ENCODE data around the gene IQCK.

Gene IQCK

DNA sequence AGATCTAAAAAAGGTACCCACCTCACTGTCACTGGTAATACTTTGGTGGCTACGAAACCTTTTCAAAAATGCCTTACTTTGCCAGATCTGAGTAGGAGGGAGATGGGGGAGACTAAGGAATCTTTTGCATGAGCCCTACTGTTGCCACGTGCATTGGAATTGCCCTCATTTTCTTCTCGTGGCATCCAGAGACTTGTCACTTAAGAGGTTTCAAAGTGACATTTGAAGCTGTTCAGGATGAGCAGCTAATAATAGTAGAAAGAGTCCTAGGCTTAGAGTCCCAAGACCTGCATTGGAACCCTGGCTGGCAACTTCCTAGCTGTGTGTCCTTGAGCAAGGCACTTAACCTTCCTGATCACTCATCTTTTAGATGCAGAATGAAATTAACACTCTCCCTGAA is 123.1 kb downstream of the IQCK start:
- DNase-seq, result no peak

DNA sequence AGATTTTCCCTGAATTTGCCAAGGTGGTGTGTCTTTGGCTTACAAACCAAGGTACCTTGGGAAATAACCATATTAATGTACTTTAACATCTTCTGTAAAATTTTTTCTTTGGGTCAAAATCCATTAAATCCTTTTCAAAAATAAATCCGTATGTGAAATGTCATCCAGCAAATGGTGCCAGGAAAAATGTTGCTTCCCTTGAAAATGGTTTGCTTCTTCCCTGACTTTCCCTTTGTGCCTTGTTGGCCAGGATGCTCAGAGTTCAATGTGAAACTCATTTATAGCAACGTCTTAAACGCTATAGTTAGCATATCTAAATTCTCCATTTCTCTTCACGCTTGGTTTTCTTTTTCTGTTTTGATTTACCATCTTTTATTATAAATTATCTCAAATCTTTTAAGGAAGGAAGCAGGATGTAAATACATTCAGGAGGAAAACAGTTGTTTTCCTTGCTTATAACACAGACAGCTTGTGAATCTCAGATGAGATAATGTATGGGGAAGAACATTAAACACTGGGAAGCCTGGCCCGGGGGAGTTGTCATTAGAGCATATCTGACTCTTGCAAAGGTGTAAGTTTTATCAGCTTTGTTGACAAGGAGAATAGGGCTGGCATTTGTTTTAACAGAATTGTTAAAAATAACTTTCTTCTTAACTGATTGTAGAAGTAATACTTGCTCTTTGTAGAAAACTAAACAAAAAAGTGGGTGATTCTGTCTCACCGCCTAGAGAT is 124.5 kb downstream of the IQCK start:
- no peak for DNase-seq

DNA sequence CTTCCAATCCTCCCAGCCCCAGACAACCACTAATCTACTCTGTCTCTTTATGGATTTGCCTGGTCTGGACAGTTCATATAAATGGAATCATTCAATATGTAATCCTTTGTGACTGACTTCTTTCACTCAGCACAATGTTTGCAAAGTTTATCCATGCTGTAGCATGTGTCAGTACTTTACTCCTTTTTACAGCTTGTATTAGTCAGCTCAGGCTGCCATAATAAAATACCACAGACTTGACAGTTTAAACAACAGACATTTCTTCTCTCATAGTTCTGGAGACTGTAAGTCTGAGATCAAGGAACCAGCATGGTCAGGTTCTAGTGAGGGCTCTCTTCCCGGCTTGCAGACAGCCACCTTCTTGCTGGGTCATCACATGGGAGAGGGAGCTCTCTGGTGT is 125.3 kb downstream of the IQCK start:
- no peak for DNase-seq

DNA sequence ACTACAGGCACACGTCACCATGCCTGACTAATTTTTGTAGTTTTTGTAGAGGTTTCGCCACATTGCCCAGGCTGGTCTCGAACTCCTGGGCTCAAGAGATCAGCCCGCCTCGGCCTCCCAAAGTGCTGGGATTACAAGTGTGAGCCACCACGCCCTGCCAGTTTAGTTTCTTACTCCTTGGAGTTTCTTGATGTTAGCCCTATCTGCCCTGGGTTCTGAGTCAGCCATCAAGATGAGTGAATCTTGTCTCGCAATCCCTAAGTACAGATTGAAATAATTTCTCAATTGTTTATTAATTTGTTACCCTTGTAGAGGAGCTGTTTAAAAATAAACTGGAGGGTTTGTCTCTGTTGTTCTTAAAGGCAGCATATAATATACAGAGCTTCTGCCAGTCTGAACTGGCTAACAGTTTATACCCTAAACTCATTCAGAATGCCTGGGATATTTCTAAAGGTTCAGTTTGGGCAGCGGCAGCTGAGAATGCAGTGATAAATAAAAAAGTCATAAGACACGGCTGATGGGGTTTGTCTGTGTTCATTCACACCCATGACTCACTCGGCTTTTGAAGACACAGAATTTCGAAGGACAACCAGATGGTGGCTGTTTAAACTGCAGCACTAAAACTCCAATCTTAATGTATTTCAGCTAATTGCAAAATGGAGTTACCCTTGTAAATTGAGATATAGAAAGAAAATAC is 127.0 kb downstream of the IQCK start:
- DNase-seq, result no peak

DNA sequence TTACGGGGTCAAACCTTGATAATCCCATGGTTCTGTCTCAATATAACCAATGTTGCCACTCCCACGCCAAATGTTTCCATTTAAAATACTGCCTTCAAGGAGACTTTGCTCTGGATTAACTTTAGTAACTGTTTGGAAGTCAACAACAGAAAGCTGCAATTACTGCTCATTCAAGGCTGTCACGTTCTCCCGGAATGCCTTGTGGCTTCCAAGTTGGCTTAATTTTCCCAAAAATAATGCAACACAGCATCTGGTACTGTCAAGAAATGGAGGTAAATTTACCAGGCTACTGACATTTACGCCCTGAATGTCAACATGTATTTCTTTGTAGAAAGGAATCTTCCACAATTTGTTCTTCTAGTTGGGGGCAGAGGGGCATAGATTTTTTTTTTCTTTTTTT is 128.4 kb downstream of the IQCK start:
- DNase-seq, result no peak

DNA sequence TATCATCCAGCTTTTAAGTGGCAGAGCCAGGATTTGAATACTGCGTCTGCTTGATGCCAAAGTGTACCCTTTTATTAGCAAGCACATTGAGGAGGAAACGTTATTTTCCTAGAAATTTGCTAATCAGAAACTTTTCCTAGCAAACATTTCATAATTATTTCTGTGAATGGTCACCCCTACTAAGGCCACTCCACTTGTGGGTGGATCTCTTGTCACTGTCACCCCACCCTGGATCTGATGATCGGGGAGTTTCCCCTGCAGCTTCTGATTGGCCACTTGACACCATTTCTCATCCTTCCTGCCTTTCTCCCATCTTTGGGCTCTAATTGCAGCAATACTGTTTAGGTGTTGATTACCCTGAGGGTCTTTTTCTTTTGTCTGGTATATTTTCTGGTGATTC is 130.7 kb downstream of the IQCK start:
- DNase-seq, result no peak

DNA sequence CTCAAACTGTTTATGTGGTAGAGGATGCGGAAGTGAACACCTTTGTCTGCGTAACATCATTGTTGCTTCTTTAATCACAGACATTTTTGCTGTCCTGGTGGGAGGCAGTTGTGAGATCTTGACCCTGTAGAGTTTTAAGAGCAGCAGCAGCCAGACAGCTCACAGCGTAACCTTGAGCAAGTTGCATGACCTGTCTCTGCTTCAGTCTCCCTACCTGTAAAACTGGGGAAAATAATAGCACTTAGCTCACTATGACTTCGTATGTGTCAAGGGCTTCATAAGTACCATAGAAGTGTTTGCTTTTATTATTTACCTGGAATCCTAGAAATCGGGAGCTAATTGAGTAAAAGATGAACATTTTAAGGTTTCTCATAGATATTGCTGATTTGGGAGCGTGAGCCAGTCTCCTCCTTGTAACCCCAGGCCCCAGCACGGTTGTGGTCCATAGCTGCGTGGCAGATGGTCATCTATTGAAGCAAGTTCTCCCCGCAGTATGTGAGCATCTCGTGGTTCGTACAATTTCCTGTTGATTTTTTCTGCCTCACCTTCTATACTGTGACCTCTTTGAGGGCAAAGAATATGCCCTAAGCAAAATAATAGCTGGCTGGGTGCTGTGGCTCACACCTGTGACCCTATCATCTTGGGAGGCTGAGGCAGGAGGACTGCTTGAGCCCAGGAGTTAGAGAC is 132.2 kb downstream of the IQCK start:
- DNase-seq, result no peak

DNA sequence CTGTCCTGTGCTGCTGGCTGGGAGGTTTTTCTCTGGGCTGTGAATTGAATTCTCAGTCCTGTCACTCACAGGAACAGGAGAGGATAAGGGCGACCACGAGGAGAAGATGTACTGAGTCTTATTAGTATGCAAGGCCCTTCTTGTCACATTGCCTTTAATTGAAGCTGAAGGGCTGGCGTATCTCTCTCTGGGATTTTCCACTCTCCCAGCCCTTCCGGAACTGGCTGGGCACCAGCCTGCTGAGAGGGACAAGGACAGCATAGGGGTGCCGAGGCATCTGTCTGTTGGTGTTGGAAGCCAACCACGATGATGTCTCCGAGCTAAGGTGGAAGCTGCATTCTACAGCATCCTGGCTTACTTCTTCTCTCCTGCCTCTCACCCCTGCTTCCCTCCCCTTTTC is 133.4 kb downstream of the IQCK start:
- no peak for DNase-seq

DNA sequence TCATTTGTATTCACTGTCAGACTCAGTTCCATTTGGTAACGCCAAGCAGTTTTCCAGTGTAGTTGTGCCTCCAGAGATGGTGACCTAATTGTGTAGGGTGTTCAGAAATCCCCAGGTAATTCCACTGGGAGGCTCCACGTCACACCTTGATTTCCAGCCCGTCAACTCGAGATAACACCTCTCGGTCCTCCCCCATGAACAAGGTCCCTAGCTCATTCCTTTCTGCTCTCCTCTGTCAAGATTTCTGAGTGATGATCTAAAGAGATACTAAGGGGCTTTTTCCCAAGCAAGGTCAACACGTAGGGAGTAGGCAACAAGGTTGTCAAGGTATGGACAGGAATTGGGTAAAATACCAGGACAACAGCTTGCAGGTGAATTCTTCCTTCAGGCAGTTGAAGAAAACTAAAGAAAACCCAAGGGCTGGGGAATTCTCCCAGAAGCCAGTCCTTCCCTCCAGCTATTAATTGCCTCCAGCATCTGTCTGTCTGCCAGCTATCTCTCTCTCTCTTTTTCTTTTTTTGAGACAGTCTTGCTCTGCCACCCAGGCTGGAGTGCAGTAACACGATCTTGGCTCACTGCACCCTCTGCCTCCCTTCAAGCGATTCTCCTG is 135.2 kb downstream of the IQCK start:
- no peak for DNase-seq

DNA sequence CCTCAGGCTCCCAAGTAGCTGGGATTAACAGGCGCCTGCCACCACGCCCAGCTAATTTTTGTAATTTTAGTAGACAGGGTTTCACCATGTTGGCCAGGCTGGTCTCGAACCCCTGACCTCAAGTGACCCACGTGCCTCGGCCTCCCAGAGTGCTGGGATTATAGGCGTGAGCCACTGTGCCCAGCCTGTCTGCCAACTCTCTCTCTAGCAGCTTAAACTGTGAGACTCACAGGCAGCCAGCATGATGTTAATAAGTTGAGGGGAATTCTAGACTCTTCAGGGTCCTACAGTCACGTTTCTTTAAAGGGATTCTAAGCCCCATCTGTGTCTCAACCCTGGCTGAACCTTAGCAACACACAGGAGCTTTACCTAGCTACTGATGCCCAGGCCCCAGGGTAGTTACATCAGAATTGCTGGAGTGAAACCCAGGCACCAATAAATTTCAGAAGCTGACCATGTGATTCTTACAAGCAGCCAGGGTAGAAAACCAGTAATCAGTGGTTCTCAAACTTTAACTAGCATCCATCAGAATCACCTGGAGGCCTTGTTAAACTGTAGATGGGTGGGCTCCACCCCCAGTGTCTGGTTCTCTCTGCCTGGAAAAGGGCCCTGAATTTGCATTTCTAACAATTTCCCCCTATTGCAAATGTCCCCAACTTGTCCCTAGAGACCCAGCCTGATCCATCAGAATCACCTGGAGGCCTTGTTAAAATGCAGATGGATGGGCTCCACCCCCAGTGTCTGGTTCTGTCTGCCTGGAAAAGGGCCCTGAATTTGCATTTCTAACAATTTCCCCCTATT is 135.9 kb downstream of the IQCK start:
- DNase-seq, result no peak

DNA sequence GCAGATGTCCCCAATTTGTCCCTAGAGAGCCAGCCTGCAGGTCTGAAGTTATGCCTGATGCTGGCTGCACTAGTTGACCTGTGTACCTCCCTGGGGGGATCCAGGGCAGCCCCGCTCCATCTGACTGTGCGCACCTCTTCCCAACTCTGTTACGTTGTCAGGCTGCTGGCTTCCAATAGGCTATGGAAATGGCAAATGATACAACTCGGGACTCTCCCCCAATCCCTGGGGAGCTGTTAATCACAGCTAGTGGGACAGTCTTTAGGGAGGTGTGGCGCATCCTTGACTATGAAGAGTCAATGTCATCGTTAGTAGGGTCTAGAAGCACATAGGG is 136.4 kb downstream of the IQCK start:
- DNase-seq, result no peak

DNA sequence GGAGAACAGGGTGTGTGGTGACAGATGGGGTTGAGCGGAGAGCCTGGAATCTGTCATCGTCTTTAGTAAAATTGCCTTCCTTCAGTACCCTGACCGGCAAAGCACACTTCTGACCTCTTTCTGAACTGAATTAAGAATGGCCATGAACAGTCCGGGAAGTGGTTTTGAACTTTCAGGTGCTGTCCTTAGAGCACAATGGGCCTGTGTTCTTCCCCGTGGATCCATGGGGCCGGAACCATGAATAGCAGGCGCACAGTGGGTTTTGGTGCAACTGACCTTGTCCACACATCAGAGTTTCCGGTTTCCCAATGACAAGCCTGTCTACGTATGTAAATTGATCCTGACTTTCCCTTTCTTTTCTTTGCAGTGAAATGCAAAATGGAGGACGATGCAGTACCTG is 138.0 kb downstream of the IQCK start:
- DNase-seq, result no peak

DNA sequence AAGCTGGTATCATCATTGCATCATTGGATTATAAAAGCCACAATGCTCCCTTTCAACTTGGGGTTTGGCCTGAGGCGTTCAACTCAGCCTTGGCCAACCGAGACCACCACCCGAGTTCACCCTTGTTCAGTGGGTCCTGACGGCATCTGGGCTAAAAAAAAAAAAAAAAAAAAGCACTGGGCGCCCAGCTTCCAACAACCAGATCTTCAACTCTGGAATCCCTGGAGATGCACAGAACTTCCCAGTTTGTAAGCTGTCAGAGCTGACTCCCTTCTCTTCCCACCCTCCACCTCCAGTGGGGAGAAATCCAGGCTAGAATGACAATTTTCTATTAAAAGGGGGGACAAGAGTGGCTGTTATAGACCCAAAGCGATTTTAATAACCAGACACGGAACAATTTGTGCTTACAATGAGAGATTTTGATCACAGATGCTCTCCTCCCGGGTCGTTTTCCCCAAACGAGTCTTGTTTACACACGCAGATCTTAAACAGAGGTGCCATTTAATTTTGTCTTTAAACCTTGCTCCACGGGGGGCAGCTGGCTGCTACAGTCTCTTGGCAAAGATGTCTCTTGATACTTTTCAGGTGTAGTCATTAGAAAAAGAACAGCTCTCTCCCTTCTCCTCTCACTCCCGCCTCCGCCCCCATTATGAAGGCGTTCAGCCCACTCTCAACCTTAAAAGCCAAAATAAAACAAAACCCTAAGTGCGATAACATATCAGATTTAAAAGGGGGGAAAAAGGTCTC is 139.7 kb downstream of the IQCK start:
- no peak for DNase-seq

DNA sequence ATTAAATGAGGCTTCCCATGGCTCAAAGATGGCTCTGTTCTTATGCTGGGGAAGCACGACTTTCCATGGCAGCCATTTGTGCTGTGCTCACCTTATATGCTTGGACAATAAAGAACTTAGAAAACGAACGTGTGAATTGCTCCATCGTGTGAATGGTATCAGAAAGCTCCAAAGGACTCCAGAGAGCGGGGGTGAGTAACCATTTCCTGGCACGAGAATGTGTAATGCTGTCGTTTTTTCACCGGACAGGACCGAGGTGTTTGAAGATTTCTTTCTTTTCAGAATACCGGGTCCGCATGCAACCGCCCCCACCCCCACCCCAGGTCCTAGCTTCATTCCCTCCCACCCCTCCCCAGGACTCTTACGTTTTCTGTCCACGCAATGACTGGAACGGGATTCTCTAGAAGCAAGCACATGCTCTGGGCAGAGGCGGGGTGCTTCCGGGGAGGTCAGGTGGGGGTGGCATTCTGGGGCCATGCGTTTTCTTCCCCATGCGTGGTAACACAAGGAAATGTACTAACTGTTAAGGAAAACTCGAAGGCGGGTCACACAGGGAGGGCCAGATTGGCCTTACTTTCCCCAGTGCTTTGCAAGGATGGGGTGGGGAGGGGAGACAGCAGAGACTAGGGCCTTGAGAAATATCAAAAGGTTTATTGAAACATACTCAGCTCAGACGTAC is 140.4 kb downstream of the IQCK start:
- DNase-seq, result no peak

DNA sequence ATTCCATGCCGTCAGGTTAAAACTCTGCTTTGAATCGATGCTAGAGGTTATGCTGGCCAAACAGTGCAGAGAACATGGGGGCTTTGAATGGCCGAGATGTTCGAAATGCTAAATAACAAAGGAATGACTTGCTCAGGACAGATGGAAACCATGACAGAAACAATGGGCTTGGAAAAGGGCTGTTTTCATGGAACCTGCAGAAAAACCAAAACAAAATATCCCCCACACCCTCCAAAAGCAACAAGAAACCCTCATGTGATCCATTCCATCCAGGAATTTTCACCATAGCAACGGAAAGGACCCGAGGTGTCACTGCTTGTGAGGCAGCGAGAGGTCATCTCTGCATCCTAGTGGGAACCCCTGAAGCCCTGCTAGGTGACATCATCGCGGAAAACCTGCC is 141.1 kb downstream of the IQCK start:
- DNase-seq, result no peak

DNA sequence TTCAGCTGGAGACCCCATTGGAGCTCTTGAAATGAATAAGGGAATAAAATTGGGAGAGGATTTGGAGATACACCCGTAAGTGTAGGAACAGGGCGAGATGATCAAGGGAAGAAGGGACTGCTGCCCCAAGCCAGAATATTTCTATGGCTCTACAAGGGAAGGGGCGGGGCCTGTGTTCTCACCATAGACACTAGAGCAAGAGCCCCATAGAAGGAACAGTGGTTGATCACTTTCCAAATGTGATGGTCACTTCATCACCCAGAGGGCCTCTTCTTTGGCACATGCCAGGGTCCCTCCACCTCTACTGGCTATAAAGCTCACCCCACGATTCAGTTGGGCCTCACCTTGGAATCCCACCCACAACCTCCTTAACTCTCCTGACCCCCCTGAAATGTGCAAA is 141.5 kb downstream of the IQCK start:
- DNase-seq, result no peak

DNA sequence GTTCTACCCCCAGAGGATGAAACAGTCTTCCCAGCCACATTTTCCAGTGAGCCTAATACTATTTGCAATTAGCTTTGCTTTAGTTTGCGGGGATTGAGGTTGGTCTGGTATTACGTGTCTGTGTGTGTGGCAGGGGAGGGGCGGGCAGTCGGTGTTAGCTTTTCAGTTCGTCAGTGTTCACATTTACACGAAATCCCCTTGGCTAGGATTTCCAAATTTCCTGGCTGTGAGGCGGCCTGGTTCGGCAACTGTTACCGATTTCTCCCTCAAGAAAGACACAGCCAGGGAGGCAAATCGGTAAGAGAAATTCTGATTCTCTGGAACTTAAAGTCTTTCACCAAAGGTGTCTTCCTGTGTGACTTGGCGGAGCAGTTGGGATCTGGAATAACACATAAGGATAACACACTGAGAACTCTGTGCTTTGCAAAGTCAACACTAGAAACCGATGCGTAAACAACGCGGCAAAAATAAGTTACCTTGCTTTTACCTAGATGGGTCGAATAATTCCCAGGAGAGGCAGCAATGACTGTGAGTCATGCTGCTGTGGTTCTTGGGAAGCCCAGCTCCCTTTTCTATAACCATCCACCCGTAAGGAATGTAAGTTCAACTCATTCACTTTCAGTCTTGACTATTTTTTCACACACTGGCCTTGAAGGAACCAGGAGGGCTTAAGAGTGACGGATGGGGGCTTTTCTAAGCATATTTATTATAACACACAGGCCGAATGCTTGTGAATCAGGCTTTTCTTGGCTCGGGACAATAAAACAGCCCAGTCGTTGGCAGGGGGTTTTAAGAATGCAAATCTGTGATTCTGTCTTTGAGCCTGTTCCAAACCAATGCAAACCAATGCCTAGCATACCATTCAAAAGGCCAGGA is 142.3 kb downstream of the IQCK start:
- DNase-seq, result no peak

DNA sequence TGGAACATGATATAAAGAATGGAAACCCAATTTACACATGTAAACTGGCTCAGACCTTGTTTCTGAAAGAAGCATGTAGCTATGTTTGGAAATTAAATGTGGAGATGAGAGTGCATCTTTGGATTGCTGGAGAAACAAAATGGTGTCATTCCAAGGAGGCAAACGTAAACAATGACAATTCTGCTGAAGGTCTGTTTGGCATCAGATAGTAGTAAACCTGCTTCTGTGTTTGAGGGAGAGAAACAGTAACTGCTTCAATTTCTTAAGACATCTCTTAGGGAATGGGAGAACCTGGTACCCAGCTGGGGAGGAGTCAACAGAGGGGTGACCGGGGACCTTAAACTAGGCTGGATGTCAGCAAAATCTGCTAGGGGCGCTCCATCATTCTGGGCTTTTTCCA is 143.1 kb downstream of the IQCK start:
- no peak for DNase-seq

DNA sequence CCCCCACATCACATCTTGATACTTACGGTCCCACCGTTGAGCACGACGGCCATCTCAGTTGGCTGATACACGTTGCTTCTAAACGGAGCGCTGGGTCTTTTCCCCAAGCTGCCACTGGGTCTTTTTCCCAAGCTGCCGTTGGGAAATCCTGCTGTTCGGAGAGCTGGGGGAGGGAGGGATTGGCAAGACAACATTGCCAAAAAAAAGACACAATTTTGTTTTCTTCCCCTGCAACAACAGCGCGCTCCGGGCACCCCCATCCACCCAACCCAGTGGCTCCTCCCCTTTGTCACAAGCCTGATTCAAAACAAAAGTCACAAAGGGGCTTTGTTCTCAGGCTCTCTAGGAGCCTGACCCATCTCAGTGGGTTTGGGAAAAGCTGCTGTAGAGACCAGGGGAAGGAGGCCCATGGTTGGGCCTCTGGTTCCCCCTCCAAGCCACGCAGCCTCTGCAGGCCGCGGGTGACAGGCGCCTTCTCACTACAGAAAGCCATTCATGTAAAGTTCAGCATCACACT is 143.8 kb downstream of the IQCK start:
- no peak for DNase-seq

DNA sequence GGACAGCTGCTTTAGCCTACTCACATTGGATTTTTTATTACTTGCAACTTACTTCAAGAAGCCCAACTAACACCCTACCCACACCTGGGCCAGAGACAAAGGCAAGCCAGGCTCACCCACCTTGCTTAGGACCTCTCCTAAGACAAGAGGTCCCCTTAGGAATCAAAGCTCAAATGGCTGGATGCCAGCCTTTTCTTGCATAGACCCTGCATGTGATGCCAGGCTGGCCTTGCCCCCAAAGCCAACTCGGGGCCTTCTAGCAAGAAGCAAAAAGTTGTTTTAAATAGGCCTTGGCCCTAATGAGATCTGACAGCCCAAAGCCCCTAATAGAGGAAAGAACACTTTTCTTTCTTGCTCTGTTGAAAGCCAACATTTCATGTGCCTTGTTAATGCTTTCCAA is 145.9 kb downstream of the IQCK start:
- DNase-seq, result no peak

DNA sequence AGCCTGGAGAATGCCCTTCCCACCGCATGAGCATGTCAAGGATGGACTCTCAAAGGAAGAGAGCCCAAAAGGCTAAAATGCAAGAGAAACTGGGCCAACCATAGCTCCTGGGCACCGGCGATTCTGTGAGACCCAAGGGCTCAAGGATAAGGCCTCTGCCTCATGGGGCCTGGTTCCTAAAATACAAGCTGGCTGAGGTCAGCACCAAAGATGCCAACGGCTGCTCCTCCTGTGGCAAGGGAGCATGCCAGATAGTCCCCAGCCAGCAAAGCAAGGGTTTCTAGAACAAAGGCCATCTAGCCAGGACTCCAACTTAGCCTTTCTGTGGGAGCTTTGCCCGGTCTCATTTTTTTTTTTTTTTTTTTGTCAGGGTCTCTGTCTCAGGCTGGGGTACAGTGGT is 146.5 kb downstream of the IQCK start:
- DNase-seq, result no peak

All from activated gamma-delta T cell treated with Interleukin-2 at 50 U/mL for 16 hours (primary cell).